H9 (cell line): ENCODE results near the gene LDB3. TPM values are rescaled to one million over a fixed set of nuclear protein-coding genes. Genes with fewer than 3 reads are reported as not detected.
"Not testable (repeated sequence)": the region's sequence is repeated elsewhere in the genome, so short reads cannot be mapped to it uniquely, and the experiment has no call there.

Source experiments
- DNase-seq: peaks from one replicate; pipeline ENCODE4 v3.0.0-alpha.2; 2017
- H2AFZ ChIP-seq: one replicate; pipeline ENCODE4 v1.6.1; 2013; ENCODE audit warnings: mild to moderate bottlenecking, low read length, control low read depth, moderate library complexity
- H2AK5ac ChIP-seq: 2 replicates; pipeline ENCODE4 v1.6.1; 2013; ENCODE audit warnings: low read length, control low read depth, mixed read lengths; ENCODE audit not compliant: insufficient read length
- H2BK120ac ChIP-seq: one replicate; pipeline ENCODE4 v1.6.1; 2013; ENCODE audit warnings: low read depth, mild to moderate bottlenecking, low read length, control low read depth, inconsistent platforms; ENCODE audit not compliant: poor library complexity, severe bottlenecking
- H2BK12ac ChIP-seq: 2 replicates; pipeline ENCODE4 v1.6.1; 2013; ENCODE audit warnings: low read length, control low read depth, mixed read lengths, low read depth; ENCODE audit not compliant: insufficient read length
- H2BK15ac ChIP-seq: 2 replicates; pipeline ENCODE4 v1.6.1; 2013; ENCODE audit warnings: low read depth, low read length, control low read depth
- H2BK20ac ChIP-seq: one replicate; pipeline ENCODE4 v1.6.1; 2013; ENCODE audit warnings: low read depth, mild to moderate bottlenecking, low read length, control low read depth, inconsistent platforms; ENCODE audit not compliant: poor library complexity, severe bottlenecking
- H2BK5ac ChIP-seq: 2 replicates; pipeline ENCODE4 v1.6.1; 2013; ENCODE audit warnings: low read length, control low read depth, mixed read lengths; ENCODE audit not compliant: insufficient read length
- H3K14ac ChIP-seq: 2 replicates; pipeline ENCODE4 v1.6.1; 2013; ENCODE audit warnings: low read length, control low read depth; ENCODE audit not compliant: insufficient read depth
- H3K18ac ChIP-seq: 2 replicates; pipeline ENCODE4 v1.6.1; 2013; ENCODE audit warnings: low read depth, mild to moderate bottlenecking, mixed read lengths, low read length, control low read depth; ENCODE audit not compliant: insufficient read length
- H3K23ac ChIP-seq: 2 replicates; pipeline ENCODE4 v1.6.1; 2013; ENCODE audit warnings: low read length, control low read depth, mixed read lengths, low read depth; ENCODE audit not compliant: insufficient read length
- H3K23me2 ChIP-seq: 2 replicates; pipeline ENCODE4 v1.6.1; 2013; ENCODE audit warnings: low read depth, mild to moderate bottlenecking, mixed read lengths, low read length, control low read depth; ENCODE audit not compliant: insufficient read length, poor library complexity, severe bottlenecking
- H3K27ac ChIP-seq: 2 replicates; pipeline ENCODE4 v1.5.1; 2013; ENCODE audit warnings: low read length, control low read depth, mixed read lengths, low read depth; ENCODE audit not compliant: insufficient read length
- H3K27me3 ChIP-seq: 2 replicates; pipeline ENCODE4 v1.6.1; 2013; ENCODE audit warnings: low read length, control low read depth, inconsistent platforms; ENCODE audit not compliant: insufficient read depth
- H3K4ac ChIP-seq: 2 replicates; pipeline ENCODE4 v1.6.1; 2013; ENCODE audit warnings: low read depth, mild to moderate bottlenecking, control low read depth, inconsistent platforms, low read length, moderate library complexity
- H3K4me1 ChIP-seq: 2 replicates; pipeline ENCODE4 v1.6.1; 2013; ENCODE audit warnings: low read length, control low read depth, inconsistent platforms; ENCODE audit not compliant: insufficient read depth
- H3K4me2 ChIP-seq: 2 replicates; pipeline ENCODE4 v1.6.1; 2013; ENCODE audit warnings: low read length, control low read depth, mixed read lengths; ENCODE audit not compliant: insufficient read length, insufficient read depth
- H3K56ac ChIP-seq: 2 replicates; pipeline ENCODE4 v1.6.1; 2013; ENCODE audit warnings: low read depth, mild to moderate bottlenecking, mixed read lengths, low read length, control low read depth; ENCODE audit not compliant: insufficient read length
- H3K79me1 ChIP-seq: 2 replicates; pipeline ENCODE4 v1.6.1; 2013; ENCODE audit warnings: low read depth, mild to moderate bottlenecking, moderate library complexity, low read length, control low read depth, inconsistent platforms; ENCODE audit not compliant: insufficient read depth, poor library complexity, severe bottlenecking
- H3K79me2 ChIP-seq: 2 replicates; pipeline ENCODE4 v1.6.1; 2013; ENCODE audit warnings: low read length, control low read depth, inconsistent platforms; ENCODE audit not compliant: insufficient read depth
- H3K9ac ChIP-seq: 2 replicates; pipeline ENCODE4 v1.6.1; 2013; ENCODE audit warnings: low read length, control low read depth, mixed read lengths; ENCODE audit not compliant: insufficient read length; ENCODE audit errors: extremely low read depth
- H3K9me3 ChIP-seq: one replicate; pipeline ENCODE4 v1.6.1; 2013; ENCODE audit warnings: low read depth, low read length, inconsistent platforms; ENCODE audit not compliant: control insufficient read depth
- H3T11ph ChIP-seq: one replicate; pipeline ENCODE4 v1.6.1; 2013; ENCODE audit warnings: mild to moderate bottlenecking, low read length, control low read depth, inconsistent platforms
- H4K20me1 ChIP-seq: one replicate; pipeline ENCODE4 v1.6.1; 2013; ENCODE audit not compliant: control insufficient read depth, insufficient read length, insufficient read depth
- H4K5ac ChIP-seq: 2 replicates; pipeline ENCODE4 v1.6.1; 2013; ENCODE audit warnings: low read depth, mild to moderate bottlenecking, mixed read lengths, low read length, control low read depth; ENCODE audit not compliant: insufficient read length
- H4K8ac ChIP-seq: replicated peaks from 2 replicates; pipeline ENCODE4 v1.6.1; 2013; ENCODE audit warnings: low read length, control low read depth, mixed read lengths, low read depth; ENCODE audit not compliant: insufficient read length
- H4K91ac ChIP-seq: 2 replicates; pipeline ENCODE4 v1.6.1; 2013; ENCODE audit warnings: low read depth, mild to moderate bottlenecking, moderate library complexity, mixed read lengths, low read length, control low read depth; ENCODE audit not compliant: insufficient read length
- H3K27ac Mint-ChIP-seq, 3 experiments: 2 replicates in 2 of 3; 3 replicates in 1 of 3; pipeline ENCODE4 v1.8.0; 2020 to 2021; ENCODE audit warnings: mixed read lengths in 3 of 3, mild to moderate bottlenecking in 1 of 3, moderate library complexity in 1 of 3
- H3K27me3 Mint-ChIP-seq: 2 replicates; pipeline ENCODE4 v1.8.0; 2021; ENCODE audit warnings: low read depth, mild to moderate bottlenecking, moderate library complexity, mixed read lengths
- H3K36me3 Mint-ChIP-seq, 3 experiments: 2 replicates in 2 of 3; 3 replicates in 1 of 3; pipeline ENCODE4 v1.8.0; 2020 to 2021; ENCODE audit warnings: low read depth in 3 of 3, mixed read lengths in 3 of 3; ENCODE audit not compliant: insufficient read depth in 1 of 3
- H3K4me1 Mint-ChIP-seq, 2 experiments: 2 replicates each; pipeline ENCODE4 v1.8.0; 2020; ENCODE audit warnings: mixed read lengths in 2 of 2
- H3K4me3 Mint-ChIP-seq, 2 experiments: 2 replicates in 1 of 2; 3 replicates in 1 of 2; pipeline ENCODE4 v1.8.0; 2020 to 2021; ENCODE audit warnings: mild to moderate bottlenecking in 2 of 2, mixed read lengths in 2 of 2, moderate library complexity in 1 of 2
- H3K9me3 Mint-ChIP-seq, 2 experiments: 2 replicates in 1 of 2; 3 replicates in 1 of 2; pipeline ENCODE4 v1.8.0; 2020; ENCODE audit warnings: mild to moderate bottlenecking in 2 of 2, mixed read lengths in 2 of 2, moderate library complexity in 1 of 2
- CTCF ChIP-seq: fragments of 200-600 bp; sonication (generic); conservative IDR thresholded peaks from 3 replicates; pipeline ENCODE4 v1.8.0; 2021; ENCODE audit warnings: antibody characterized with exemption, mild to moderate bottlenecking
- WGBS: extraction: QIAGEN DNeasy Blood & Tissue Kit; methylation state at CpG from one replicate; pipeline ENCODE4 v1.1.7; 2013; ENCODE audit warnings: missing lambda C conversion rate, low lambda C conversion rate, mixed read lengths; ENCODE audit not compliant: insufficient read length; ENCODE audit errors: extremely low coverage; 5-methylcytosine and 5-hydroxymethylcytosine counted together
- total RNA-seq: library from RNA; stranded (reverse); gene quantifications from 2 replicates; pipeline ENCODE4 v1.2.1, GENCODE V29; 2021

LDB3 gene
- total RNA-seq, 1 experiment from 2014 or later: 0.17 TPM

GRCh38 chr10:86734207-86734988 lies 66.1 kb downstream of the LDB3 start:
- H3K9me3 ChIP-seq: no peaks in the 10 kb centered on the region
- H2BK12ac ChIP-seq: peak overlapping the region; percentile 51
- no CpG with 5 or more reads among the region's 4 CpGs for WGBS
- Mint-ChIP-seq H3K9me3 (no peaks in the 10 kb centered on the region), H3K4me1 (peaks cover 10 to 22% of the 10 kb centered on the region in 2 experiments), H3K36me3 (no peaks in the 10 kb centered on the region), H3K27ac (peak overlapping the region in 1 of 3 experiments; percentile 46; a peak in 1 of 7 replicates), H3K4me3 (no peak overlapping the region), H3K27me3 (peaks cover 3% of the 10 kb centered on the region; the same call in 1 of the 2 replicates)
- H4K8ac ChIP-seq: no peak overlapping the region
- no peak overlapping the region for H3K18ac ChIP-seq
- H2BK120ac ChIP-seq: no peak overlapping the region
- H3K23ac ChIP-seq: no peak overlapping the region
- H3K14ac ChIP-seq: no peak overlapping the region
- no peaks in the 10 kb centered on the region for H3K79me1 ChIP-seq
- TF ChIP-seq CTCF: no peak
- no peak overlapping the region for H2AFZ ChIP-seq
- no peak overlapping the region for H2AK5ac ChIP-seq
- H2BK5ac ChIP-seq: no peak overlapping the region
- H3K4me2 ChIP-seq: no peak overlapping the region
- H4K20me1 ChIP-seq: no peaks in the 10 kb centered on the region
- H3T11ph ChIP-seq: no peak overlapping the region
- H3K27me3 ChIP-seq: no peaks in the 10 kb centered on the region
- no peak overlapping the region for H3K4ac ChIP-seq
- H3K56ac ChIP-seq: no peak overlapping the region
- H2BK20ac ChIP-seq: no peak overlapping the region
- H3K23me2 ChIP-seq: no peaks in the 10 kb centered on the region
- H3K9ac ChIP-seq: no peak overlapping the region
- H3K79me2 ChIP-seq: no peaks in the 10 kb centered on the region
- H4K91ac ChIP-seq: no peak overlapping the region
- no peak for DNase-seq
- H2BK15ac ChIP-seq: no peak overlapping the region; the same call in 1 of the 2 replicates
- peaks cover 2% of the 10 kb centered on the region; the same call in 1 of the 2 replicates for H3K4me1 ChIP-seq
- no peak overlapping the region for H3K27ac ChIP-seq
- no peak overlapping the region for H4K5ac ChIP-seq

GRCh38 chr10:86735278-86735677 lies 67.0 kb downstream of the LDB3 start:
- H3K9me3 ChIP-seq, H3K18ac ChIP-seq, H3K9ac ChIP-seq, H3K56ac ChIP-seq, H2AFZ ChIP-seq, H2BK15ac ChIP-seq, H2BK5ac ChIP-seq, H2BK120ac ChIP-seq, H4K8ac ChIP-seq, H3K36me3 Mint-ChIP-seq, DNase-seq, H3K23ac ChIP-seq, H3K4me1 ChIP-seq, H3K27ac ChIP-seq, H3K23me2 ChIP-seq, H3K14ac ChIP-seq, H2BK12ac ChIP-seq, H3K4ac ChIP-seq, H4K91ac ChIP-seq, H4K5ac ChIP-seq, H3K27me3 Mint-ChIP-seq, H3K4me3 Mint-ChIP-seq, H2AK5ac ChIP-seq, H3T11ph ChIP-seq, H3K79me2 ChIP-seq, H3K9me3 Mint-ChIP-seq, H2BK20ac ChIP-seq, H3K79me1 ChIP-seq, H3K27me3 ChIP-seq, H3K4me2 ChIP-seq, H4K20me1 ChIP-seq: not testable (repeated sequence)
- WGBS: no CpG with 5 or more reads among the region's 4 CpGs
- H3K4me1 Mint-ChIP-seq: peaks cover 10 to 22% of the 10 kb centered on the region in 2 experiments
- peak overlapping the region in 1 of 3 experiments; percentile 46; a peak in 1 of 7 replicates for H3K27ac Mint-ChIP-seq
